ENCODE measurements around the gene PSD2. TPM values are rescaled to one million over a fixed set of nuclear protein-coding genes. Genes with fewer than 3 reads are reported as not detected.

PSD2 gene
- total RNA-seq, 2 donors from 2014 or later, result 0.05 to 0.11 TPM

DNA sequence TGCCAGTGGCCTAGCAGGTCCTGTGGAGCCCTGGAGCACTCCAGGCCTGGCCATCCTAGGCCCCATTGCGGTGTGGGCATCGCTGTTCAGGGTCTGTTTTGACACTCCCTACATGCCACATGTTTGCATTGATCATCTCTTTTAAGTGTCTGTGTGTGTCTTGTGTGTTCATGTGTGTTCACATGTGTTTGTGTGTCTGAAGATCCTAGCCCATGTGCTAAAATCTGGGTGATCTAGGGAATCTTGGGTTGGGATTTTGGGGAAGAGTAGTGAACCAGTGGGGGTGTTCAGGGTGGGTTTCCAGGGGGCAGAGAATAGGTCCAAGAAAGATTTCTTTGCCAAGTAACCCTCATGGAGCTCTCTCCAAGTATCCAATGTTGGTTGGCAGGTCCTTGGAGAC lies 8.4 kb downstream of the PSD2 start:
- Histone ChIP-seq H3K27me3 (no peaks in the 10 kb centered on the region), H3K27ac (no peak overlapping the region), H3K9me3 (no peaks in the 10 kb centered on the region), H3K4me3 (no peak overlapping the region), H3K4me1 (no peaks in the 10 kb centered on the region), H3K9ac (ENCODE audit: low read depth in 2 of 2, low read length in 2 of 2) (no peak overlapping the region), H3K36me3 (no peaks in the 10 kb centered on the region)
- no peak for DNase-seq
- TF ChIP-seq, protein P1, sequence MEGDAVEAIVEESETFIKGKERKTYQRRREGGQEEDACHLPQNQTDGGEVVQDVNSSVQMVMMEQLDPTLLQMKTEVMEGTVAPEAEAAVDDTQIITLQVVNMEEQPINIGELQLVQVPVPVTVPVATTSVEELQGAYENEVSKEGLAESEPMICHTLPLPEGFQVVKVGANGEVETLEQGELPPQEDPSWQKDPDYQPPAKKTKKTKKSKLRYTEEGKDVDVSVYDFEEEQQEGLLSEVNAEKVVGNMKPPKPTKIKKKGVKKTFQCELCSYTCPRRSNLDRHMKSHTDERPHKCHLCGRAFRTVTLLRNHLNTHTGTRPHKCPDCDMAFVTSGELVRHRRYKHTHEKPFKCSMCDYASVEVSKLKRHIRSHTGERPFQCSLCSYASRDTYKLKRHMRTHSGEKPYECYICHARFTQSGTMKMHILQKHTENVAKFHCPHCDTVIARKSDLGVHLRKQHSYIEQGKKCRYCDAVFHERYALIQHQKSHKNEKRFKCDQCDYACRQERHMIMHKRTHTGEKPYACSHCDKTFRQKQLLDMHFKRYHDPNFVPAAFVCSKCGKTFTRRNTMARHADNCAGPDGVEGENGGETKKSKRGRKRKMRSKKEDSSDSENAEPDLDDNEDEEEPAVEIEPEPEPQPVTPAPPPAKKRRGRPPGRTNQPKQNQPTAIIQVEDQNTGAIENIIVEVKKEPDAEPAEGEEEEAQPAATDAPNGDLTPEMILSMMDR (IDR thresholded peaks at IDR 0.05), result no peak
- intact Hi-C loops (cut with DNase I), result no loop called here

DNA sequence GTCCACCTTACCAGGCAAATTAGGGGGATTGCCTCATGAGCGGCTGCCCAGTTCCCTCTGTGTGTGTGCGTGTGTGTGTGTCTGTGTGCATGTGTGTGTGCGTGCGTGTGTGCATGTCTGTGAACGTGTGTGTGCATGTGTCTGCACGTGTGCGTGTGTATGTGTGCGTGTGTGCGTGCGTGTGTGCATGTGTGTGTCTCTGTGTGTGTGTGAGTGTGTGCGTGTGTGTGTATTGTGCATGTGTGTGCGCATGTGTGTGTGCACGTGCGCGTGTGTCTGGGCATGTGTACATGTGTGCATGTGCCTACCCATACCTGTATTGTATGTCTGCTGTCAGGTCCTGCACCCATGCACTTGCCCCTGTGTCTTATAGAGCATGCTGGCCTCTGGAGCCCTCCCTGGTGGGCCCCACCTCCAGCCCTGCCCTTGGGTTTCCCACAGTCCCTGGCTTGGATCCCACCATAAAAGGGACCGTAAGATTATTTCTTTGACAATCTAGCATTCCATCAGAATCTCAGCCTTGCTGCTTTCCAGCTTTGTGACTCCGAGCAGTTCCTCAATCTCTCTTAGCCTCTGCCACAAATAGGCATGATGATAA lies 9.3 kb downstream of the PSD2 start:
- H3K4me1 ChIP-seq, result no peaks in the 10 kb centered on the region
- DNase-seq, result no peak
- H3K4me3 ChIP-seq, result no peak overlapping the region
- TF ChIP-seq, protein P1 (IDR thresholded peaks at IDR 0.05), result no peak
- intact Hi-C loops (cut with DNase I), result no loop called here
- no peaks in the 10 kb centered on the region for H3K36me3 ChIP-seq
- no peaks in the 10 kb centered on the region for H3K27me3 ChIP-seq
- H3K9ac ChIP-seq (ENCODE audit: low read depth in 2 of 2, low read length in 2 of 2), result no peak overlapping the region
- H3K9me3 ChIP-seq, result no peaks in the 10 kb centered on the region
- no peak overlapping the region for H3K27ac ChIP-seq

DNA sequence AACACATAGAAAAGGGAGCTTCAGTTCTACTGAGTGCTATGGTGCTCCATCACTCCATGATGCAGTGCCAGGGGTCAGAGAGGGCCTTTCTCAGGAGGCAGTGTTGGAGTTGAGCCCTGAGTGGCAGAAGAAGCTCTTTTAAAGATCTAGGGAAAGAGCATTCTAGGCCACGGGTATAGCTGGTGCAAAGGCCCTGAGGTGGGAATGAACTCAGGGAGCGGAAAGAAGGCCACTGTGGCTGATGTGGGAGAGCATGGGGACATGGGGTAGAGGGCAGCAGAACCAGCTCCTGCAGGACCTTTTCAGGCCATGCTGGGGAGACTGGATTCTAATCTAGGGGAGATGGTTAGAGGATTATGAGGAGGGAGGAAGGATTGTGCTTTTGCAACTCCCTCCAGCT lies 9.9 kb downstream of the PSD2 start:
- H3K36me3 ChIP-seq, result no peaks in the 10 kb centered on the region
- TF ChIP-seq, protein P1 (IDR thresholded peaks at IDR 0.05), result no peak
- no peak overlapping the region for H3K27ac ChIP-seq
- intact Hi-C loops (cut with DNase I), result no loop called here
- H3K4me1 ChIP-seq, result no peaks in the 10 kb centered on the region
- H3K4me3 ChIP-seq, result no peak overlapping the region
- DNase-seq, result no peak
- H3K9ac ChIP-seq (ENCODE audit: low read depth in 2 of 2, low read length in 2 of 2), result no peak overlapping the region
- no peaks in the 10 kb centered on the region for H3K27me3 ChIP-seq
- no peaks in the 10 kb centered on the region for H3K9me3 ChIP-seq

DNA sequence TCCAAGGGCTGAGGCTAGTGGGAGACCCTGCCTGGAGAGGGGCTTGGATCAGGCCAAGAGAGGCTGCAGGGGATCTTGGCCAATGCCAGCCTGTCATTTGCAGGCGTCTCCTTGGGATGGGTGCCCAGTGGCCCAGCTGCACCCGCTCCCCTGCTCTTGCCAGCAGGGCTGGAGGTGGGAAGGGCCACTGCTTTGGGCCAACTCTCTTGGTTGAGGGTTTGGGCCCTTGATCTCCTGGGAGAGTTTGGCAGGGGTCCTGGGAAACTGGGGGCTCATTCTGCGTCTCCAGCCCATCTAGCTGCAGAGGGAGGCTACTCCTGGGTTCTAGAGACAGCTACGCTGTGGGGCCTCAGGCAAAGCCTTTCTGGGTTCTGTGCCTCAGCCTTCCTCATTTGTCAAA lies 10.5 kb downstream of the PSD2 start:
- Histone ChIP-seq H3K4me3 (no peak overlapping the region), H3K27me3 (no peaks in the 10 kb centered on the region), H3K9me3 (no peaks in the 10 kb centered on the region), H3K9ac (ENCODE audit: low read depth in 2 of 2, low read length in 2 of 2) (no peak overlapping the region), H3K27ac (no peak overlapping the region), H3K4me1 (no peaks in the 10 kb centered on the region), H3K36me3 (no peaks in the 10 kb centered on the region)
- no peak for DNase-seq
- intact Hi-C loops (cut with DNase I), result no loop called here
- TF ChIP-seq, protein P1 (IDR thresholded peaks at IDR 0.05), result no peak

DNA sequence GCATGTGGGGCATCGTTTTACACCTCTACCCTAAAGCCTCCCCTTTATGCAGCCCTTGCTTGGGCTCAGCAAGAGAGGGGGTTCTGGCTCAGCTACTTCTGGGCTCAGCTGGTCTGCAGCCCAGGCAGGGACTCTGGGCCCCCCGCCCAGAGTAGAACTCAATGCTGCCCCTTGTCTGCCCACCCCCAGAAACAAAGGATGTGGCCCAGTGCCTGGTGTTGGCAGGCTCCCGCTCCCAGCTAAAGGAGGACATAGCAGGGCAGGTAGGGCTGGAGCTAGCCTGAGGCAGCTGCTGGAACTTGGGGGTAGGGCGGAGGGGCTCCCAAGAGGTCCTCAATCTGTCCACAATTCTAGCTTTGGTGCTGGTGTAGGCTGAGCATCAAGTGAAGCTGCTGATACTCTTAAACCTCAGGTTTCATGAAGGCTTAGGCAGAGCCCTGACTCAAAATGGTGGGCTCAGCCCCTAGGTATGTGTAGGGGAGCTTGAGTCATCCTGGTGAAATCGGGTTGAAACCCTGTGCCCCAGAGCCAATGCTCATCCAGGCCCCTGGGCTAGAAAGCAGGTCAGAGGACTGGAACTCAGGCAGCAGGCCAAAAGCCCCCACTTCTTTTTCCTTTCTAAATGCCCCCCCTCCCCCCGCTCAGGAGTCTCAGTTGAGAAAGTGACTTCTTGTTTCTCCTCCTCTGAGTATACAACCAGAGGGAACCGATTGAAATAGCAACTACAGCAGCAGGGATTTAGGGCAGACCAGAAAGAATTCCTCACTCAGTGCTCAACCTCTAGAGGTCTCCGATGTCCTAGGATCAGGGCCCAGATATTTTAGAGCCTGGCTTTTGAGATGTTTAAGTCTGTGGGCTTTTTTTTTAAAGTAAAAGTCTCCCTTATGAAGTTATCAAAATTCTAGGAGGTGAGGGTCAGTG lies 11.4 kb downstream of the PSD2 start:
- Histone ChIP-seq H3K27me3 (no peaks in the 10 kb centered on the region), H3K9me3 (no peaks in the 10 kb centered on the region), H3K27ac (no peak overlapping the region), H3K9ac (ENCODE audit: low read depth in 2 of 2, low read length in 2 of 2) (no peak overlapping the region), H3K4me3 (no peak overlapping the region), H3K36me3 (no peaks in the 10 kb centered on the region), H3K4me1 (no peaks in the 10 kb centered on the region)
- TF ChIP-seq, protein P1 (IDR thresholded peaks at IDR 0.05), result no peak
- no peak for DNase-seq
- intact Hi-C loops (cut with DNase I), result no loop called here

Data from colonic mucosa (tissue), 4 donors.